K562 (cell line): Measurements from ENCODE around the gene FASTKD3. TPM values are rescaled to one million over a fixed set of nuclear protein-coding genes. Genes with fewer than 3 reads are reported as not detected.

Experiments
- ATAC-seq: fragments of 200-7000 bp; cut with Tn5 transposase; 3 replicates; pipeline ENCODE4 v1.9.1; 2020; ENCODE audit warnings: moderate library complexity
- BruUV-seq: library from RNA; stranded (reverse); fragments of 400-500 nt; replicated peaks from 2 replicates; lab custom pipeline; 2021; lab: Mats Ljungman, UMichigan
- CTCF ChIA-PET: fragments of 300-600 bp; formaldehyde crosslinking; extraction: SDS; loops from one replicate; lab custom pipeline; 2021; ENCODE audit warnings: low intra/inter-chr PET ratio; lab: Yijun Ruan, JAX
- POLR2A ChIA-PET: fragments of 300-600, 350-650 bp; sonication (Branson Sonifier 250); formaldehyde crosslinking; extraction: SDS; loops from one replicate; lab custom pipeline; 2021; ENCODE audit warnings: antibody characterized with exemption, inconsistent platforms; lab: Yijun Ruan, JAX
- DNase-seq, 4 experiments: peaks; one replicate each; pipeline versions ENCODE4 v3.0.0 to v3.0.0-alpha.2; 2011 to 2018; ENCODE audit warnings: low spot score in 3 of 4, mixed read lengths in 3 of 4; ENCODE audit errors: extremely low read depth in 1 of 4
- FAIRE-seq: peaks from 2 replicates; lab custom pipeline; 2011; peaks lifted over from hg19 to GRCh38; lab: Jason Lieb, UNC
- H2AFZ ChIP-seq: 2 replicates; pipeline ENCODE4 v1.6.0; 2011; ENCODE audit warnings: low read depth, low read length, control low read depth, inconsistent platforms
- H3K27ac ChIP-seq: fragments of 200-600 bp; 3 replicates; pipeline ENCODE4 v1.8.0; 2011; ENCODE audit warnings: low read depth, mild to moderate bottlenecking, control low read depth, inconsistent platforms, low read length, moderate library complexity, mixed read lengths; ENCODE audit errors: extremely low read depth
- H3K27me3 ChIP-seq, 2 experiments: fragments of 300-600 bp in 1 of 2; 2 replicates in 1 of 2; 3 replicates in 1 of 2; pipeline versions ENCODE4 v1.6.0 to v1.8.0; 2011; ENCODE audit warnings: inconsistent platforms in 2 of 2, low read length in 2 of 2, mild to moderate bottlenecking in 1 of 2, mixed read lengths in 1 of 2, moderate library complexity in 1 of 2; ENCODE audit not compliant: control insufficient read depth in 2 of 2, insufficient read depth in 2 of 2
- H3K36me3 ChIP-seq: fragments of 300-600 bp; 3 replicates; pipeline ENCODE4 v1.8.0; 2011; ENCODE audit warnings: mild to moderate bottlenecking, low read length, inconsistent platforms; ENCODE audit not compliant: control insufficient read depth, insufficient read depth
- H3K4me1 ChIP-seq, 2 experiments: fragments of 200-600 bp in 1 of 2; replicated peaks in 1 of 2; 2 replicates in 1 of 2; 3 replicates in 1 of 2; pipeline versions ENCODE4 v1.5.1 to v1.8.0; 2011; ENCODE audit warnings: inconsistent platforms in 2 of 2, low read length in 2 of 2, mild to moderate bottlenecking in 1 of 2, mixed read lengths in 1 of 2, moderate library complexity in 1 of 2; ENCODE audit not compliant: control insufficient read depth in 2 of 2, insufficient read depth in 2 of 2
- H3K4me2 ChIP-seq: 2 replicates; pipeline ENCODE4 v1.6.1; 2011; ENCODE audit warnings: low read length, control low read depth, inconsistent platforms, mixed read lengths; ENCODE audit not compliant: insufficient read depth
- H3K4me3 ChIP-seq: fragments of 200-600 bp; sonication (generic), shearing (Covaris generic); 2 replicates; pipeline ENCODE4 v1.5.1; 2016; ENCODE audit warnings: control low read depth, inconsistent platforms
- H3K79me2 ChIP-seq: fragments of 200-600 bp; 3 replicates; pipeline ENCODE4 v1.8.0; 2011; ENCODE audit warnings: low read length, inconsistent platforms; ENCODE audit not compliant: control insufficient read depth, insufficient read depth
- H3K9ac ChIP-seq, 2 experiments: 2 replicates each; pipeline versions ENCODE4 v1.6.0 to v1.6.1; 2011; ENCODE audit warnings: low read depth in 2 of 2, low read length in 2 of 2, control low read depth in 1 of 2, inconsistent platforms in 1 of 2, mild to moderate bottlenecking in 1 of 2, mixed read lengths in 1 of 2; ENCODE audit not compliant: insufficient read depth in 1 of 2
- H3K9me1 ChIP-seq: one replicate; pipeline ENCODE4 v1.6.0; 2011; ENCODE audit warnings: inconsistent platforms, mild to moderate bottlenecking, low read length, moderate library complexity; ENCODE audit not compliant: control insufficient read depth, insufficient read depth
- H3K9me3 ChIP-seq: replicated peaks from 2 replicates; pipeline ENCODE4 v1.5.1; 2011; ENCODE audit warnings: low read depth, low read length, inconsistent platforms; ENCODE audit not compliant: control insufficient read depth, insufficient read depth
- H4K20me1 ChIP-seq: replicated peaks from 2 replicates; pipeline ENCODE4 v1.6.1; 2011; ENCODE audit warnings: low read length, inconsistent platforms, mixed read lengths; ENCODE audit not compliant: control insufficient read depth, insufficient read depth
- ATF4 ChIP-seq: fragments of 450-650 bp; formaldehyde crosslinking; IDR thresholded peaks from 2 replicates; pipeline ENCODE4 v1.4.0; 2022; ENCODE audit warnings: mild to moderate bottlenecking, moderate library complexity
- SP2 ChIP-seq: IDR thresholded peaks from 2 replicates; pipeline ENCODE4 v1.6.1; 2011; ENCODE audit warnings: mild to moderate bottlenecking, low read depth, low read length, moderate library complexity; ENCODE audit not compliant: poor library complexity, severe bottlenecking; ENCODE audit errors: extremely low read depth
- ZNF197 ChIP-seq: fragments of 200-800 bp; sonication (Bioruptor generic); IDR thresholded peaks from 2 replicates; pipeline ENCODE4 v1.6.1; 2016; ENCODE audit warnings: low read depth, missing genetic modification characterization, missing compliant biosample characterization
- ZNF395 ChIP-seq: fragments of 200-800 bp; sonication (Bioruptor generic); IDR thresholded peaks from 2 replicates; pipeline ENCODE4 v1.6.1; 2017; ENCODE audit warnings: missing genetic modification characterization, missing compliant biosample characterization
- WGBS: fragments of 100-300 bp; shearing (Covaris generic); methylation state at CpG from one replicate; pipeline ENCODE4 v1.1.6; 2016; ENCODE audit warnings: low coverage, mixed read lengths; ENCODE audit not compliant: insufficient coverage; ENCODE audit errors: missing lambda C conversion rate; 5-methylcytosine and 5-hydroxymethylcytosine counted together
- in situ Hi-C: fragments of 300-500 bp; cut with MboI; formaldehyde crosslinking; loops from 4 replicates; pipeline ENCODE4 v1.15.0; 2018; ENCODE audit warnings: inconsistent platforms, mixed read lengths
- intact Hi-C: fragments of 100-400 bp; cut with micrococcal nuclease; formaldehyde crosslinking; loops from 2 replicates; pipeline ENCODE4 v1.14.2; 2022
- polyA plus RNA-seq, 8 experiments: library from polyadenylated mRNA; depleted of rRNA in 4 of 8; stranded (reverse) in 5 of 8; unstranded in 3 of 8; fragments of >200 nt; fragmentation: Nextera tagmentation in 2 of 8; fragmentation: Illumina TruSeq in 1 of 8; extraction: Ambion mirVana in 2 of 8; extraction: Trizol in 1 of 8; gene quantifications; 2 replicates each; pipeline versions ENCODE4 v1.2.1 to v1.2.3, GENCODE V29; 2011 to 2014; ENCODE audit warnings: inconsistent platforms in 1 of 8, missing spikeins in 1 of 8
- total RNA-seq, 7 experiments: library from RNA; depleted of rRNA in 6 of 7; stranded (reverse); fragments of >200 nt in 6 of 7; fragmentation: Illumina TruSeq in 2 of 7; extraction: Trizol in 2 of 7; gene quantifications; 2 replicates each; pipeline versions ENCODE4 v1.2.1 to v1.2.3, GENCODE V29; 2011 to 2021; ENCODE audit warnings: low replicate concordance in 1 of 7

Gene FASTKD3
- total and polyA plus RNA-seq, 9 of the 15 experiments (the other 6 are each of a cell fraction or from before 2014, with no cell fraction given), result 17.1 to 149 (median 47.5) TPM

GRCh38 chr5:7910738-7911428, 42.1 kb upstream of the FASTKD3 start:
- no peak overlapping the region for H3K9ac ChIP-seq
- H3K79me2 ChIP-seq, result no peaks in the 10 kb centered on the region
- intact Hi-C loops (no loop called here), in situ Hi-C loops (no loop called here)
- H3K27ac ChIP-seq, result no peak overlapping the region
- no peaks in the 10 kb centered on the region for H4K20me1 ChIP-seq
- CTCF ChIA-PET, result no interaction called here
- no peak overlapping the region for H2AFZ ChIP-seq
- ATAC-seq (no peak), FAIRE-seq (no peak), DNase-seq (no peak)
- no peaks in the 10 kb centered on the region for H3K27me3 ChIP-seq
- H3K9me1 ChIP-seq, result no peaks in the 10 kb centered on the region
- H3K36me3 ChIP-seq, result peaks cover 7% of the 10 kb centered on the region; the same call in 1 of the 3 replicates
- H3K9me3 ChIP-seq, result 0 out of 2 replicates have a peak, but pooled peaks cover 5% of the 10 kb centered on the region
- no TSS peak for BruUV-seq
- POLR2A ChIA-PET, result no interaction called here
- no peak overlapping the region for H3K4me3 ChIP-seq
- WGBS, result 72% methylated on average over 2 of the region's 2 CpGs
- H3K4me2 ChIP-seq, result no peak overlapping the region
- TF ChIP-seq ZNF197, result no peak
- TF ChIP-seq SP2, result no peak
- TF ChIP-seq ATF4 (CRISPR knock-in tag), result no peak
- TF ChIP-seq ZNF395 (CRISPR knock-in tag), result no peak
- no peaks in the 10 kb centered on the region for H3K4me1 ChIP-seq
